ENCODE measurements around the gene KLK12. TPM values are rescaled to one million over a fixed set of nuclear protein-coding genes. Genes with fewer than 3 reads are reported as not detected.

Gene KLK12
- total and polyA plus RNA-seq, 2 of the 13 experiments (the other 11 are each of a cell fraction or from before 2014, with no cell fraction given): not detected

DNA sequence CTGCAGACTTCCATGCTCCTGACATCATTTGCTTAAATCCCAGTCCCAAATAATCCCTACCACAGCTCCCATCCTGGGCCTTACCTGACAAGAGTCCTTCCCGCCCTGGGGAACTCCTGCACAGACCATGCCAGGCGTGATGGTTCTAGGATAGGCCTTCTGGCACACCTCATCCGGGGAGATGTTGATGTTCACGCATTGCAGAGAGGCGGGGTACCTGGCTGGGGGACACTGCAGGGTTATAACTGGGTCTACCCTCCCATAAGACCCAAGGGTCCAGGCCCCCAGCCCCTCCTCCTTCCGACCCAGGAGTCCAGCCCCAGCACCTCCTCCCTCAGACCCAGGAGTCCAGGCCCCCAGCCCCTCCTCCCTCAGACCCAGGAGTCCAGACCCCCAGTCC is 43.9 kb upstream of the KLK12 start:
- Histone ChIP-seq H3K27ac (ENCODE audit: extremely low read length, insufficient read depth, low read length) (no peak overlapping the region), H3K4me3 (replicated peaks in 1 of 3; ENCODE audit: insufficient read depth in 1 of 3, low read depth in 2 of 3, low read length in 3 of 3) (no peak overlapping the region), H4K20me1 (ENCODE audit: insufficient read depth, low read length) (no peaks in the 10 kb centered on the region), H2AFZ (ENCODE audit: low read length) (no peak overlapping the region), H3K9ac (ENCODE audit: insufficient read depth, low read depth, low read length) (no peak overlapping the region), H3K4me1 (ENCODE audit: insufficient read depth, low read length) (no peaks in the 10 kb centered on the region), H3K9me3 (ENCODE audit: low read length) (peaks cover 4% of the 10 kb centered on the region; the same call in 1 of the 2 replicates), H3K79me2 (ENCODE audit: insufficient read depth, low read length) (no peaks in the 10 kb centered on the region), H3K27me3 (ENCODE audit: control insufficient read depth in 1 of 2, insufficient read depth in 2 of 2, low read length in 2 of 2) (peaks cover 0 to 26% of the 10 kb centered on the region in 2 experiments; a peak in 4 of 5 replicates), H3K4me2 (ENCODE audit: low read depth, low read length) (no peak overlapping the region), H3K36me3 (replicated peaks in 1 of 2; ENCODE audit: control insufficient read depth in 1 of 2, insufficient read depth in 2 of 2, low read length in 2 of 2) (no peaks in the 10 kb centered on the region)
- in situ Hi-C loops (cut with HindIII; ENCODE audit: extremely low pct_ligation_motif_present, low pct_unique_long_range_greater_than_20kb): loop anchor here (25.0 kb wide), 1 partner anchor 141 kb away; no protein-coding TSS in a partner anchor
- ChIA-PET CTCF (ENCODE audit: low intra/inter-chr PET ratio, low total read pairs) (no interaction called here), POLR2A (no interaction called here)
- intact Hi-C loops (cut with micrococcal nuclease; ENCODE audit: unreplicated experiment): no loop called here
- DNase-seq (ENCODE audit: low spot score): no peak
- no peak for FAIRE-seq
- ATAC-seq: no peak
- BruUV-seq (replicated peaks): no TSS peak
- no CpG with 5 or more reads among the region's 6 CpGs for WGBS (ENCODE audit: low lambda C conversion rate)
- TF ChIP-seq GABPB1 (CRISPR knock-in tag; IDR thresholded peaks at IDR 0.05): no peak
- TF ChIP-seq, protein P1, sequence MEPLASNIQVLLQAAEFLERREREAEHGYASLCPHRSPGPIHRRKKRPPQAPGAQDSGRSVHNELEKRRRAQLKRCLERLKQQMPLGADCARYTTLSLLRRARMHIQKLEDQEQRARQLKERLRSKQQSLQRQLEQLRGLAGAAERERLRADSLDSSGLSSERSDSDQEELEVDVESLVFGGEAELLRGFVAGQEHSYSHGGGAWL (CRISPR knock-in tag; IDR thresholded peaks at IDR 0.05): no peak
- no peak for TF ChIP-seq RBFOX2 (IDR thresholded peaks at IDR 0.05; ENCODE audit: low read depth, low read length)
- TF ChIP-seq ZNF296 (CRISPR knock-in tag; conservative IDR thresholded peaks at IDR 0.05): no peak
- no peak for TF ChIP-seq JDP2 (CRISPR knock-in tag; IDR thresholded peaks at IDR 0.05; ENCODE audit: borderline replicate concordance)
- TF ChIP-seq, protein P2, sequence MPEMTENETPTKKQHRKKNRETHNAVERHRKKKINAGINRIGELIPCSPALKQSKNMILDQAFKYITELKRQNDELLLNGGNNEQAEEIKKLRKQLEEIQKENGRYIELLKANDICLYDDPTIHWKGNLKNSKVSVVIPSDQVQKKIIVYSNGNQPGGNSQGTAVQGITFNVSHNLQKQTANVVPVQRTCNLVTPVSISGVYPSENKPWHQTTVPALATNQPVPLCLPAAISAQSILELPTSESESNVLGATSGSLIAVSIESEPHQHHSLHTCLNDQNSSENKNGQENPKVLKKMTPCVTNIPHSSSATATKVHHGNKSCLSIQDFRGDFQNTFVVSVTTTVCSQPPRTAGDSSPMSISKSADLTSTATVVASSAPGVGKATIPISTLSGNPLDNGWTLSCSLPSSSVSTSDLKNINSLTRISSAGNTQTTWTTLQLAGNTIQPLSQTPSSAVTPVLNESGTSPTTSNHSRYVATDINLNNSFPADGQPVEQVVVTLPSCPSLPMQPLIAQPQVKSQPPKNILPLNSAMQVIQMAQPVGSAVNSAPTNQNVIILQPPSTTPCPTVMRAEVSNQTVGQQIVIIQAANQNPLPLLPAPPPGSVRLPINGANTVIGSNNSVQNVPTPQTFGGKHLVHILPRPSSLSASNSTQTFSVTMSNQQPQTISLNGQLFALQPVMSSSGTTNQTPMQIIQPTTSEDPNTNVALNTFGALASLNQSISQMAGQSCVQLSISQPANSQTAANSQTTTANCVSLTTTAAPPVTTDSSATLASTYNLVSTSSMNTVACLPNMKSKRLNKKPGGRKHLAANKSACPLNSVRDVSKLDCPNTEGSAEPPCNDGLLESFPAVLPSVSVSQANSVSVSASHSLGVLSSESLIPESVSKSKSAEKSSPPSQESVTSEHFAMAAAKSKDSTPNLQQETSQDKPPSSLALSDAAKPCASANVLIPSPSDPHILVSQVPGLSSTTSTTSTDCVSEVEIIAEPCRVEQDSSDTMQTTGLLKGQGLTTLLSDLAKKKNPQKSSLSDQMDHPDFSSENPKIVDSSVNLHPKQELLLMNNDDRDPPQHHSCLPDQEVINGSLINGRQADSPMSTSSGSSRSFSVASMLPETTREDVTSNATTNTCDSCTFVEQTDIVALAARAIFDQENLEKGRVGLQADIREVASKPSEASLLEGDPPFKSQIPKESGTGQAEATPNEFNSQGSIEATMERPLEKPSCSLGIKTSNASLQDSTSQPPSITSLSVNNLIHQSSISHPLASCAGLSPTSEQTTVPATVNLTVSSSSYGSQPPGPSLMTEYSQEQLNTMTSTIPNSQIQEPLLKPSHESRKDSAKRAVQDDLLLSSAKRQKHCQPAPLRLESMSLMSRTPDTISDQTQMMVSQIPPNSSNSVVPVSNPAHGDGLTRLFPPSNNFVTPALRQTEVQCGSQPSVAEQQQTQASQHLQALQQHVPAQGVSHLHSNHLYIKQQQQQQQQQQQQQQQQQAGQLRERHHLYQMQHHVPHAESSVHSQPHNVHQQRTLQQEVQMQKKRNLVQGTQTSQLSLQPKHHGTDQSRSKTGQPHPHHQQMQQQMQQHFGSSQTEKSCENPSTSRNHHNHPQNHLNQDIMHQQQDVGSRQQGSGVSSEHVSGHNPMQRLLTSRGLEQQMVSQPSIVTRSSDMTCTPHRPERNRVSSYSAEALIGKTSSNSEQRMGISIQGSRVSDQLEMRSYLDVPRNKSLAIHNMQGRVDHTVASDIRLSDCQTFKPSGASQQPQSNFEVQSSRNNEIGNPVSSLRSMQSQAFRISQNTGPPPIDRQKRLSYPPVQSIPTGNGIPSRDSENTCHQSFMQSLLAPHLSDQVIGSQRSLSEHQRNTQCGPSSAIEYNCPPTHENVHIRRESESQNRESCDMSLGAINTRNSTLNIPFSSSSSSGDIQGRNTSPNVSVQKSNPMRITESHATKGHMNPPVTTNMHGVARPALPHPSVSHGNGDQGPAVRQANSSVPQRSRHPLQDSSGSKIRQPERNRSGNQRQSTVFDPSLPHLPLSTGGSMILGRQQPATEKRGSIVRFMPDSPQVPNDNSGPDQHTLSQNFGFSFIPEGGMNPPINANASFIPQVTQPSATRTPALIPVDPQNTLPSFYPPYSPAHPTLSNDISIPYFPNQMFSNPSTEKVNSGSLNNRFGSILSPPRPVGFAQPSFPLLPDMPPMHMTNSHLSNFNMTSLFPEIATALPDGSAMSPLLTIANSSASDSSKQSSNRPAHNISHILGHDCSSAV (CRISPR knock-in tag; IDR thresholded peaks at IDR 0.05; ENCODE audit: borderline replicate concordance): no peak
- no peak for TF ChIP-seq ZNF143 (CRISPR knock-in tag; IDR thresholded peaks at IDR 0.05)
- no peak for TF ChIP-seq SUZ12 (IDR thresholded peaks at IDR 0.05; ENCODE audit: low read depth, low read length)
- no peak for TF ChIP-seq TAF15 (IDR thresholded peaks at IDR 0.05; ENCODE audit: low read depth, low read length, poor library complexity, severe bottlenecking)
- TF ChIP-seq CAMTA2 (CRISPR knock-in tag; IDR thresholded peaks at IDR 0.05; ENCODE audit: borderline replicate concordance): no peak
- TF ChIP-seq RNF2 (conservative IDR thresholded peaks at IDR 0.05; ENCODE audit: low read depth): no peak
- TF ChIP-seq, protein P3, sequence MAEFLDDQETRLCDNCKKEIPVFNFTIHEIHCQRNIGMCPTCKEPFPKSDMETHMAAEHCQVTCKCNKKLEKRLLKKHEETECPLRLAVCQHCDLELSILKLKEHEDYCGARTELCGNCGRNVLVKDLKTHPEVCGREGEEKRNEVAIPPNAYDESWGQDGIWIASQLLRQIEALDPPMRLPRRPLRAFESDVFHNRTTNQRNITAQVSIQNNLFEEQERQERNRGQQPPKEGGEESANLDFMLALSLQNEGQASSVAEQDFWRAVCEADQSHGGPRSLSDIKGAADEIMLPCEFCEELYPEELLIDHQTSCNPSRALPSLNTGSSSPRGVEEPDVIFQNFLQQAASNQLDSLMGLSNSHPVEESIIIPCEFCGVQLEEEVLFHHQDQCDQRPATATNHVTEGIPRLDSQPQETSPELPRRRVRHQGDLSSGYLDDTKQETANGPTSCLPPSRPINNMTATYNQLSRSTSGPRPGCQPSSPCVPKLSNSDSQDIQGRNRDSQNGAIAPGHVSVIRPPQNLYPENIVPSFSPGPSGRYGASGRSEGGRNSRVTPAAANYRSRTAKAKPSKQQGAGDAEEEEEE (CRISPR knock-in tag; IDR thresholded peaks at IDR 0.05; ENCODE audit: borderline replicate concordance): no peak
- TF ChIP-seq KLF16 (CRISPR knock-in tag; IDR thresholded peaks at IDR 0.05): no peak
- no peak for TF ChIP-seq MYNN (CRISPR knock-in tag; IDR thresholded peaks at IDR 0.05; ENCODE audit: low read depth)
- TF ChIP-seq GPN1 (CRISPR knock-in tag; IDR thresholded peaks at IDR 0.05; ENCODE audit: borderline replicate concordance): no peak

Measured in HepG2 (cell line).